ENCODE measurements around the gene NHSL2. TPM values are rescaled to one million over a fixed set of nuclear protein-coding genes. Genes with fewer than 3 reads are reported as not detected.

NHSL2 gene
- total and polyA plus RNA-seq, 7 donors: 0.30 to 4.4 (median 1.9) TPM

- Histone ChIP-seq H3K4me3 (no peak overlapping the region), H3K9me3 (no peaks in the 10 kb centered on the region), H3K4me1 (no peaks in the 10 kb centered on the region), H3K27ac (no peak overlapping the region), H3K36me3 (ENCODE audit: insufficient read depth in 1 of 2, low read depth in 1 of 2) (no peaks in the 10 kb centered on the region), H3K27me3 (ENCODE audit: insufficient read depth in 3 of 3, low read length in 2 of 3) (peaks cover 0 to 15% (median 0%) of the 10 kb centered on the region in 3 donors)
- ATAC-seq (no peak), DNase-seq (no peak)
- intact Hi-C loops (cut with DNase I): no loop called here
- TF ChIP-seq, protein P1, sequence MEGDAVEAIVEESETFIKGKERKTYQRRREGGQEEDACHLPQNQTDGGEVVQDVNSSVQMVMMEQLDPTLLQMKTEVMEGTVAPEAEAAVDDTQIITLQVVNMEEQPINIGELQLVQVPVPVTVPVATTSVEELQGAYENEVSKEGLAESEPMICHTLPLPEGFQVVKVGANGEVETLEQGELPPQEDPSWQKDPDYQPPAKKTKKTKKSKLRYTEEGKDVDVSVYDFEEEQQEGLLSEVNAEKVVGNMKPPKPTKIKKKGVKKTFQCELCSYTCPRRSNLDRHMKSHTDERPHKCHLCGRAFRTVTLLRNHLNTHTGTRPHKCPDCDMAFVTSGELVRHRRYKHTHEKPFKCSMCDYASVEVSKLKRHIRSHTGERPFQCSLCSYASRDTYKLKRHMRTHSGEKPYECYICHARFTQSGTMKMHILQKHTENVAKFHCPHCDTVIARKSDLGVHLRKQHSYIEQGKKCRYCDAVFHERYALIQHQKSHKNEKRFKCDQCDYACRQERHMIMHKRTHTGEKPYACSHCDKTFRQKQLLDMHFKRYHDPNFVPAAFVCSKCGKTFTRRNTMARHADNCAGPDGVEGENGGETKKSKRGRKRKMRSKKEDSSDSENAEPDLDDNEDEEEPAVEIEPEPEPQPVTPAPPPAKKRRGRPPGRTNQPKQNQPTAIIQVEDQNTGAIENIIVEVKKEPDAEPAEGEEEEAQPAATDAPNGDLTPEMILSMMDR (IDR thresholded peaks at IDR 0.05): no peak
- 62 to 73% (median 63%) methylated on average over 10 of the region's 10 CpGs for WGBS, 3 donors
These were observed 39.3 kb downstream of the NHSL2 start for GRCh38 chrX:71949844-71950445.

- H3K27me3 ChIP-seq (ENCODE audit: insufficient read depth in 3 of 3, low read length in 2 of 3): peaks cover 0 to 4% (median 0%) of the 10 kb centered on the region in 3 donors
- H3K9me3 ChIP-seq: no peaks in the 10 kb centered on the region
- H3K4me3 ChIP-seq: no peak overlapping the region
- H3K36me3 ChIP-seq (ENCODE audit: insufficient read depth in 1 of 2, low read depth in 1 of 2): no peaks in the 10 kb centered on the region
- TF ChIP-seq, protein P1 (IDR thresholded peaks at IDR 0.05): no peak
- DNase-seq: no peak
- ATAC-seq: no peak
- H3K4me1 ChIP-seq: no peaks in the 10 kb centered on the region
- intact Hi-C loops (cut with DNase I): no loop called here
- H3K27ac ChIP-seq: no peak overlapping the region
These were observed 42.7 kb downstream of the NHSL2 start for GRCh38 chrX:71953391-71953790.

DNA sequence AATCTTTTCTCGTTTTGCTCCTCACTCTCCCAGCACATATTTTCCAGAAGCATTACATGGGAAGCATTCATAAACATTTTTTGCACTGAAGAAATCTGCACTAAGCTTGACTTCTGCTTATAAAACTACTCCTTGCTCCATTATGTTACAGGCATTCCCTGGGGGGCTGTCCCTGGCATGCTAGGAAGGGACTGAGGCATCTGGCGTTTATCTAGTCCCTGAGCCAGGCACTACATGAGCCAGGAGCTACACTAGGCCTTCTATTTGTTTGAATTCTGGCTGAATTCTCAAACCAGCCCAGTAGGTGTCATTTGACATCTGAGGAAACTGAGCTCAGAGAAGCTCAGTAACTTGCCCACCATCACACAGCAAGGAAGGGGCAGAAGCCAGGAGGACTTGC, 43.3 kb downstream of the NHSL2 start:
- intact Hi-C loops (cut with DNase I): no loop called here
- H3K4me1 ChIP-seq: no peaks in the 10 kb centered on the region
- H3K27me3 ChIP-seq (ENCODE audit: insufficient read depth in 3 of 3, low read length in 2 of 3): peaks cover 0 to 3% (median 0%) of the 10 kb centered on the region in 3 donors
- 61 to 65% (median 61%) methylated on average over 2 of the region's 2 CpGs for WGBS, 3 donors
- H3K27ac ChIP-seq: no peak overlapping the region
- H3K36me3 ChIP-seq (ENCODE audit: insufficient read depth in 1 of 2, low read depth in 1 of 2): no peaks in the 10 kb centered on the region
- ATAC-seq (no peak), DNase-seq (no peak)
- TF ChIP-seq, protein P1 (IDR thresholded peaks at IDR 0.05): no peak
- H3K9me3 ChIP-seq: no peaks in the 10 kb centered on the region
- H3K4me3 ChIP-seq: no peak overlapping the region

- H3K27ac ChIP-seq: no peak overlapping the region
- no peaks in the 10 kb centered on the region for H3K4me1 ChIP-seq
- intact Hi-C loops (cut with DNase I): no loop called here
- no peaks in the 10 kb centered on the region for H3K36me3 ChIP-seq (ENCODE audit: insufficient read depth in 1 of 2, low read depth in 1 of 2)
- 62 to 69% (median 63%) methylated on average over 2 of the region's 2 CpGs for WGBS, 3 donors
- H3K27me3 ChIP-seq (ENCODE audit: insufficient read depth in 3 of 3, low read length in 2 of 3): peaks cover 0 to 3% (median 0%) of the 10 kb centered on the region in 3 donors
- no peak for ATAC-seq
- TF ChIP-seq, protein P1 (IDR thresholded peaks at IDR 0.05): no peak
- H3K9me3 ChIP-seq: no peaks in the 10 kb centered on the region
- no peak overlapping the region for H3K4me3 ChIP-seq
- DNase-seq: no peak
These were observed 43.8 kb downstream of the NHSL2 start for GRCh38 chrX:71954458-71954857.
